Neural crest cell (in vitro differentiated cells): Measurements from ENCODE around the gene PCDHGC5. TPM values are rescaled to one million over a fixed set of nuclear protein-coding genes. Genes with fewer than 3 reads are reported as not detected.

ENCODE experiments used
- DNase-seq: peaks from one replicate; pipeline ENCODE4 v3.0.0; 2021; ENCODE audit warnings: low read depth, mixed read lengths, low spot score
- H3K27ac Mint-ChIP-seq: one replicate; pipeline ENCODE4 v1.8.0; 2021; ENCODE audit warnings: mild to moderate bottlenecking, mixed read lengths; ENCODE audit not compliant: unreplicated experiment
- H3K27me3 Mint-ChIP-seq: 2 replicates; pipeline ENCODE4 v1.8.0; 2021; ENCODE audit warnings: low read depth, mild to moderate bottlenecking, mixed read lengths
- H3K36me3 Mint-ChIP-seq: 2 replicates; pipeline ENCODE4 v1.8.0; 2021; ENCODE audit warnings: low read depth, mild to moderate bottlenecking, mixed read lengths
- H3K4me1 Mint-ChIP-seq: 2 replicates; pipeline ENCODE4 v1.8.0; 2021; ENCODE audit warnings: mixed read lengths
- H3K4me3 Mint-ChIP-seq: one replicate; pipeline ENCODE4 v1.8.0; 2021; ENCODE audit warnings: mild to moderate bottlenecking, mixed read lengths
- H3K9me3 Mint-ChIP-seq: 2 replicates; pipeline ENCODE4 v1.8.0; 2021; ENCODE audit warnings: mixed read lengths
- CTCF ChIP-seq: fragments of 200-600 bp; sonication (generic); conservative IDR thresholded peaks from 2 replicates; pipeline ENCODE4 v1.5.0; 2021; ENCODE audit warnings: antibody characterized with exemption, mild to moderate bottlenecking
- total RNA-seq: library from RNA; stranded (reverse); gene quantifications from 2 replicates; pipeline ENCODE4 v1.2.1, GENCODE V29; 2021

The PCDHGC5 gene
- total RNA-seq, 1 donor from 2014 or later, result 2.2 TPM

GRCh38 chr5:141529873-141530272 lies 41.0 kb downstream of the PCDHGC5 start:
- no peak for TF ChIP-seq CTCF
- no peak overlapping the region for H3K27ac Mint-ChIP-seq

GRCh38 chr5:141532726-141533125 lies 43.8 kb downstream of the PCDHGC5 start:
- Mint-ChIP-seq H3K36me3 (peaks cover 21% of the 10 kb centered on the region), H3K27me3 (no peaks in the 10 kb centered on the region), H3K4me3 (no peak overlapping the region), H3K4me1 (peaks cover 18% of the 10 kb centered on the region), H3K9me3 (no peaks in the 10 kb centered on the region), H3K27ac (no peak overlapping the region)
- no peak for DNase-seq
- no peak for TF ChIP-seq CTCF

More at GRCh38 chr5:141529873-141530272, 41.0 kb downstream of the PCDHGC5 start:
- no peak for DNase-seq
- Mint-ChIP-seq H3K9me3 (no peaks in the 10 kb centered on the region), H3K4me1 (peaks cover 28% of the 10 kb centered on the region), H3K27me3 (no peaks in the 10 kb centered on the region), H3K36me3 (peaks cover 21% of the 10 kb centered on the region), H3K4me3 (no peak overlapping the region)

DNA sequence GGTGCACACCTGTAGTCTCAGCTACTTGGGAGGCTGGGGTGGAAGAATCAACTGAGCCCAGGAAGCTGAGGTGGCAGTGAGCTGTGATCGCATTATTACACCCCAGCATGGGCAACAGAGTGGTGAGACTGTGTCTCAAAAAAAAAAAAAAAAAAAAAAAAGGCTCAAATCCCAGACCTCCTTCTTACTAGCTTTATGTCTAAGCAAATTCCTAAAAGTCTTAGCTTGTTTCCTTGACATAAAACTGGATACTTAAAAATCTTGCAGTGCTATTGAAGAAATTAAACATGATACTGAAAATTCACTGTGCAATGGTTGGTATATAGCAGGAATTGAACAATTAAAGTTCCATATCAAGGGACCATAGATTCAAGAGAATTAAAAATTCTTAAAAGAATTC lies 45.0 kb downstream of the PCDHGC5 start:
- DNase-seq, result no peak
- H3K27ac Mint-ChIP-seq, result no peak overlapping the region
- no peak overlapping the region for H3K4me3 Mint-ChIP-seq
- peaks cover 14% of the 10 kb centered on the region for H3K36me3 Mint-ChIP-seq
- H3K4me1 Mint-ChIP-seq, result peaks cover 18% of the 10 kb centered on the region
- no peaks in the 10 kb centered on the region for H3K9me3 Mint-ChIP-seq
- no peaks in the 10 kb centered on the region for H3K27me3 Mint-ChIP-seq
- no peak for TF ChIP-seq CTCF

DNA sequence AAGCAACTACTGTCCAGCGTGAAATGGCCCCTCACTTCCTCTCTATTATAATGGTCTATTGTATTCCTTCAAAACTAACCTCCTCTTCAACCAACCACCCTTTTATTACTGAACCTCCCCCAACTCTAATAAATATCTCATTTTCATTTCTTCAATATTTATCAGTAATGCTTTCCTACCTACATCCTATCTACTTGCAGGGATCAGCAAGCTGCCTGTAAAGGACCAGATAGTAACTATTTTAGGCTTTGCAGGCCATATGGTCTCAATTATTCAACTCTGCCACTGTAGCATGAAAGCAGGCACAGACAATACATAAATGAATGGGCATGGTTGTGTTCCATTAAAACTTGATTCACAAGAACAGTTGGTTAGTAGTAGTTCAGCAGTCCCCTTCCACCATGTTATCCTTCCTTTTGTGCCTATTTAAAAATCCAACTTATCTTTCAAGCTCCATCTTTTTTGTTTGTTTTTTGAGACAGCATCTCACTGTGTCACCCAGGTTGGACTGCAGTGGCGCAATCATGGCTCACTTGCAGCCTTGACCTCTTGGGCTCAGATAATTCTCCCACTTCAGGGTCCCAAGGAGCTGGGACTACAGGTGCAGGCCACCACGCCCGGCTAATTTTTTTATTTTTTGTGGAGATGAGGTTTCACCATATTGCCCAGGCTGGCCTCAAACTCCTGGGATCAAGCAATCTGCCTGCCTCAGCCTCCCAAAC lies 45.8 kb downstream of the PCDHGC5 start:
- Mint-ChIP-seq H3K9me3 (peaks cover 2% of the 10 kb centered on the region), H3K27ac (peak overlapping the region; percentile 9), H3K36me3 (peaks cover 17% of the 10 kb centered on the region), H3K4me1 (peaks cover 18% of the 10 kb centered on the region), H3K27me3 (no peaks in the 10 kb centered on the region), H3K4me3 (peak overlapping the region; percentile 28)
- no peak for TF ChIP-seq CTCF
- DNase-seq, result no peak

Other genes with a start within 250 kb of the PCDHGC5 start
- 5.5 and 5.6 TPM in 2 replicates for gene PCDHB15, start 243.7 kb upstream of the PCDHGC5 start, total RNA-seq
- 0.72 and 1.1 TPM in 2 replicates for gene SLC25A2, start 185.0 kb upstream of the PCDHGC5 start, total RNA-seq
- 100.0 and 100 TPM in 2 replicates for gene TAF7, start 168.3 kb upstream of the PCDHGC5 start, total RNA-seq
- 0.54 and 0.93 TPM in 2 replicates for gene PCDHGA1, start 158.6 kb upstream of the PCDHGC5 start, total RNA-seq
- 0.32 and 0.54 TPM in 2 replicates for gene PCDHGA2, start 150.3 kb upstream of the PCDHGC5 start, total RNA-seq
- gene PCDHGA3, start 145.3 kb upstream of the PCDHGC5 start, total RNA-seq, result 0.16 and 0.33 TPM in 2 replicates
- 2.8 and 3.0 TPM in 2 replicates for gene PCDHGB1, start 139.0 kb upstream of the PCDHGC5 start, total RNA-seq
- 0.56 and 0.93 TPM in 2 replicates for gene PCDHGA4, start 134.1 kb upstream of the PCDHGC5 start, total RNA-seq
- gene PCDHGB2, start 129.1 kb upstream of the PCDHGC5 start, total RNA-seq, result 1.3 and 1.5 TPM in 2 replicates
- gene PCDHGA5, start 124.9 kb upstream of the PCDHGC5 start, total RNA-seq, result 0.32 and 0.51 TPM in 2 replicates
- 0.51 and 0.71 TPM in 2 replicates for gene PCDHGB3, start 118.8 kb upstream of the PCDHGC5 start, total RNA-seq
- 0.49 and 0.52 TPM in 2 replicates for gene PCDHGA6, start 115.2 kb upstream of the PCDHGC5 start, total RNA-seq
- 0.32 and 0.37 TPM in 2 replicates for gene PCDHGA7, start 106.3 kb upstream of the PCDHGC5 start, total RNA-seq
- 4.2 and 5.3 TPM in 2 replicates for gene PCDHGB4, start 101.4 kb upstream of the PCDHGC5 start, total RNA-seq
- gene PCDHGA8, start 96.4 kb upstream of the PCDHGC5 start, total RNA-seq, result 0.33 and 0.43 TPM in 2 replicates
- 0.91 and 1.5 TPM in 2 replicates for gene PCDHGB5, start 91.1 kb upstream of the PCDHGC5 start, total RNA-seq
- gene PCDHGA9, start 86.3 kb upstream of the PCDHGC5 start, total RNA-seq, result 0.72 and 0.86 TPM in 2 replicates
- gene PCDHGB6, start 81.1 kb upstream of the PCDHGC5 start, total RNA-seq, result 53.6 and 53.7 TPM in 2 replicates
- gene PCDHGA10, start 76.1 kb upstream of the PCDHGC5 start, total RNA-seq, result 18.4 and 18.5 TPM in 2 replicates
- 6.5 and 7.0 TPM in 2 replicates for gene PCDHGB7, start 71.4 kb upstream of the PCDHGC5 start, total RNA-seq
- gene PCDHGA11, start 68.0 kb upstream of the PCDHGC5 start, total RNA-seq, result 1.8 and 2.4 TPM in 2 replicates
- 1.5 and 1.8 TPM in 2 replicates for gene PCDHGA12, start 58.6 kb upstream of the PCDHGC5 start, total RNA-seq
- gene PCDHGC3, start 13.1 kb upstream of the PCDHGC5 start, total RNA-seq, result 98.2 and 107 TPM in 2 replicates
- 14.8 and 15.9 TPM in 2 replicates for gene PCDHGC4, start 4.1 kb upstream of the PCDHGC5 start, total RNA-seq
- gene DIAPH1, start 129.9 kb downstream of the PCDHGC5 start, total RNA-seq, result 86.3 and 99.1 TPM in 2 replicates
- gene HDAC3, start 147.8 kb downstream of the PCDHGC5 start, total RNA-seq, result 110 and 114 TPM in 2 replicates
- gene RELL2, start 147.9 kb downstream of the PCDHGC5 start, total RNA-seq, result 6.5 and 6.9 TPM in 2 replicates
- 20.4 and 20.6 TPM in 2 replicates for gene FCHSD1, start 162.3 kb downstream of the PCDHGC5 start, total RNA-seq
- 36.0 and 39.2 TPM in 2 replicates for gene ARAP3, start 193.1 kb downstream of the PCDHGC5 start, total RNA-seq